ENCODE measurements around the gene CCL22. TPM values are rescaled to one million over a fixed set of nuclear protein-coding genes. Genes with fewer than 3 reads are reported as not detected.

Gene CCL22
- total RNA-seq, 1 donor from 2014 or later: not detected

GRCh38 chr16:57318240-57318970 is 40.2 kb upstream of the CCL22 start:
- no peak overlapping the region for H3K4me3 ChIP-seq (ENCODE audit: low read depth, low read length)
- DNase-seq (ENCODE audit: low read depth): no peak
- TF ChIP-seq, protein P1, sequence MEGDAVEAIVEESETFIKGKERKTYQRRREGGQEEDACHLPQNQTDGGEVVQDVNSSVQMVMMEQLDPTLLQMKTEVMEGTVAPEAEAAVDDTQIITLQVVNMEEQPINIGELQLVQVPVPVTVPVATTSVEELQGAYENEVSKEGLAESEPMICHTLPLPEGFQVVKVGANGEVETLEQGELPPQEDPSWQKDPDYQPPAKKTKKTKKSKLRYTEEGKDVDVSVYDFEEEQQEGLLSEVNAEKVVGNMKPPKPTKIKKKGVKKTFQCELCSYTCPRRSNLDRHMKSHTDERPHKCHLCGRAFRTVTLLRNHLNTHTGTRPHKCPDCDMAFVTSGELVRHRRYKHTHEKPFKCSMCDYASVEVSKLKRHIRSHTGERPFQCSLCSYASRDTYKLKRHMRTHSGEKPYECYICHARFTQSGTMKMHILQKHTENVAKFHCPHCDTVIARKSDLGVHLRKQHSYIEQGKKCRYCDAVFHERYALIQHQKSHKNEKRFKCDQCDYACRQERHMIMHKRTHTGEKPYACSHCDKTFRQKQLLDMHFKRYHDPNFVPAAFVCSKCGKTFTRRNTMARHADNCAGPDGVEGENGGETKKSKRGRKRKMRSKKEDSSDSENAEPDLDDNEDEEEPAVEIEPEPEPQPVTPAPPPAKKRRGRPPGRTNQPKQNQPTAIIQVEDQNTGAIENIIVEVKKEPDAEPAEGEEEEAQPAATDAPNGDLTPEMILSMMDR (conservative IDR thresholded peaks at IDR 0.05; ENCODE audit: low read depth, low read length): no peak

- no peak overlapping the region for H3K4me3 ChIP-seq (ENCODE audit: low read depth, low read length)
- TF ChIP-seq, protein P1 (conservative IDR thresholded peaks at IDR 0.05; ENCODE audit: low read depth, low read length): no peak
- DNase-seq (ENCODE audit: low read depth): no peak
Observed at GRCh38 chr16:57319646-57320045, 38.9 kb upstream of the CCL22 start.

DNA sequence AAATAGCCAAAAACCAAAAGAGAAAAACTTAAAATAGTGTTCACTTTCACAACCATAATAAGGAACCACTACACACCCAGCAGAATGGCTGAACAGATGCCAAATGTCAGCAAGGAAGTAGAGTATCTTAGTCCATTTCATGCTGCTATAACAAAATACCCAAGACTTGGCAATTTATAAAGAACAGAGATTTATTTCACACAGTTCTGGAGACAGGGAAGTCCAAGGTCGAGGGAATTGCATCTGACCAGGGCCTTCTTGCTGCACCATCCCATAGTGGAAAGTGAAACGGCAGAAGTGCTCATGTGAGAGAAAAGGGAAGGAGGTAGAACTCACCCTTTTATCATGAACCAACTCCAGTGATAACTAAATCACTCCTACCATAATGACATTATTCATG is 33.8 kb upstream of the CCL22 start:
- no peak for DNase-seq (ENCODE audit: low read depth)
- no peak overlapping the region for H3K4me3 ChIP-seq (ENCODE audit: low read depth, low read length)
- TF ChIP-seq, protein P1 (conservative IDR thresholded peaks at IDR 0.05; ENCODE audit: low read depth, low read length): no peak

GRCh38 chr16:57325458-57325857 is 33.1 kb upstream of the CCL22 start:
- H3K4me3 ChIP-seq (ENCODE audit: low read depth, low read length): no peak overlapping the region
- DNase-seq (ENCODE audit: low read depth): no peak
- TF ChIP-seq, protein P1 (conservative IDR thresholded peaks at IDR 0.05; ENCODE audit: low read depth, low read length): no peak

GRCh38 chr16:57329718-57330327 is 28.8 kb upstream of the CCL22 start:
- DNase-seq (ENCODE audit: low read depth): no peak
- no peak overlapping the region for H3K4me3 ChIP-seq (ENCODE audit: low read depth, low read length)
- TF ChIP-seq, protein P1 (conservative IDR thresholded peaks at IDR 0.05; ENCODE audit: low read depth, low read length): no peak

GRCh38 chr16:57331355-57331754 is 27.2 kb upstream of the CCL22 start:
- no peak for DNase-seq (ENCODE audit: low read depth)
- TF ChIP-seq, protein P1 (conservative IDR thresholded peaks at IDR 0.05; ENCODE audit: low read depth, low read length): no peak
- no peak overlapping the region for H3K4me3 ChIP-seq (ENCODE audit: low read depth, low read length)

- TF ChIP-seq, protein P1 (conservative IDR thresholded peaks at IDR 0.05; ENCODE audit: low read depth, low read length): no peak
- no peak for DNase-seq (ENCODE audit: low read depth)
- no peak overlapping the region for H3K4me3 ChIP-seq (ENCODE audit: low read depth, low read length)
Observed at GRCh38 chr16:57333402-57333801, 25.2 kb upstream of the CCL22 start.

Data from epithelial cell of proximal tubule (primary cell).